Calu3 (cell line): ENCODE results near the gene IRX4. TPM values are rescaled to one million over a fixed set of nuclear protein-coding genes. Genes with fewer than 3 reads are reported as not detected.

Experiments used
- BruUV-seq: library from RNA; stranded (reverse); fragments of 400-500 nt; replicated peaks from 2 replicates; lab custom pipeline; 2021; lab: Mats Ljungman, UMichigan
- CTCF ChIA-PET: fragments of 300-600 bp; sonication (Branson Sonifier 250); formaldehyde crosslinking; loops from one replicate; lab custom pipeline; 2022; ENCODE audit warnings: antibody characterized with exemption; lab: Charles Lee
- DNase-seq: peaks from one replicate; pipeline ENCODE4 v3.0.0; 2022
- H3K27ac Mint-ChIP-seq: one replicate; pipeline ENCODE4 v1.8.0; 2022; ENCODE audit warnings: mixed read lengths; ENCODE audit not compliant: unreplicated experiment
- H3K27me3 Mint-ChIP-seq: one replicate; pipeline ENCODE4 v1.8.0; 2022; ENCODE audit warnings: mixed read lengths; ENCODE audit not compliant: unreplicated experiment
- H3K36me3 Mint-ChIP-seq: one replicate; pipeline ENCODE4 v1.8.0; 2022; ENCODE audit warnings: mild to moderate bottlenecking, moderate library complexity, mixed read lengths; ENCODE audit not compliant: insufficient read depth, unreplicated experiment
- H3K4me1 Mint-ChIP-seq: one replicate; pipeline ENCODE4 v1.8.0; 2022; ENCODE audit warnings: mild to moderate bottlenecking, low read depth, mixed read lengths; ENCODE audit not compliant: unreplicated experiment
- H3K4me3 Mint-ChIP-seq: one replicate; pipeline ENCODE4 v1.8.0; 2022; ENCODE audit warnings: mild to moderate bottlenecking, low read depth, moderate library complexity, mixed read lengths; ENCODE audit not compliant: unreplicated experiment
- H3K9me3 Mint-ChIP-seq: one replicate; pipeline ENCODE4 v1.8.0; 2022; ENCODE audit warnings: low read depth, mixed read lengths; ENCODE audit not compliant: unreplicated experiment
- intact Hi-C: fragments of 100-400 bp; cut with micrococcal nuclease; formaldehyde crosslinking; loops from one replicate; pipeline ENCODE4 v1.10.0; 2022; ENCODE audit not compliant: unreplicated experiment
- total RNA-seq: library from RNA; stranded (reverse); gene quantifications from 2 replicates; pipeline ENCODE4 v1.2.3, GENCODE V29; 2022
- TF ChIP-seq, protein P1 (sequence below): fragments of 200-600 bp; IDR thresholded peaks from one replicate; pipeline ENCODE4 v1.8.0; 2022; ENCODE audit warnings: antibody characterized with exemption; ENCODE audit not compliant: unreplicated experiment

Gene IRX4
- total RNA-seq, 1 experiment from 2014 or later = not detected

DNA sequence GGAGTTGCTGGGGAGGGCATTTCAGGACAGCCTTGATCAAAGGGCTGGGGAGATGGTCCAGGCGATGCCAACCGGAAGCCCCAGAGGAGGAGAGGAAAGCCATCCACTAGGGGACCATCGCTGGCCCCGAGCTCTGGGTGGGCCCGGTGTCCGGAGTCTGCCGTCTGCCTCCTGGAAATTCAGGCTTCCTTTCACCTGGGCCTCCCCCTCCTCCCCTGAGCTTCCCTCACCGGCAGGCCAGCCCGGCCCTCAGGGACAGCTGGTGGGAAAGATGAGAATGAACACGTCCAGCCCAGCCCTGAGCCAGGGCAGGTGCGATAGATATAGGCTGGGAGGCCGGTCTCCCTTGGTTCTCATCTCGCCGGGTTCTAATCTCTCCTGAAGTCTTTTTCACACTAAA lies 17.2 kb downstream of the IRX4 start:
- Mint-ChIP-seq H3K4me1 (no peaks in the 10 kb centered on the region), H3K4me3 (no peak overlapping the region), H3K27ac (no peak overlapping the region), H3K27me3 (peaks cover 64% of the 10 kb centered on the region), H3K9me3 (no peaks in the 10 kb centered on the region), H3K36me3 (no peaks in the 10 kb centered on the region)
- no peak for DNase-seq
- no TSS peak for BruUV-seq
- CTCF ChIA-PET = no interaction called here
- TF ChIP-seq, protein P1, sequence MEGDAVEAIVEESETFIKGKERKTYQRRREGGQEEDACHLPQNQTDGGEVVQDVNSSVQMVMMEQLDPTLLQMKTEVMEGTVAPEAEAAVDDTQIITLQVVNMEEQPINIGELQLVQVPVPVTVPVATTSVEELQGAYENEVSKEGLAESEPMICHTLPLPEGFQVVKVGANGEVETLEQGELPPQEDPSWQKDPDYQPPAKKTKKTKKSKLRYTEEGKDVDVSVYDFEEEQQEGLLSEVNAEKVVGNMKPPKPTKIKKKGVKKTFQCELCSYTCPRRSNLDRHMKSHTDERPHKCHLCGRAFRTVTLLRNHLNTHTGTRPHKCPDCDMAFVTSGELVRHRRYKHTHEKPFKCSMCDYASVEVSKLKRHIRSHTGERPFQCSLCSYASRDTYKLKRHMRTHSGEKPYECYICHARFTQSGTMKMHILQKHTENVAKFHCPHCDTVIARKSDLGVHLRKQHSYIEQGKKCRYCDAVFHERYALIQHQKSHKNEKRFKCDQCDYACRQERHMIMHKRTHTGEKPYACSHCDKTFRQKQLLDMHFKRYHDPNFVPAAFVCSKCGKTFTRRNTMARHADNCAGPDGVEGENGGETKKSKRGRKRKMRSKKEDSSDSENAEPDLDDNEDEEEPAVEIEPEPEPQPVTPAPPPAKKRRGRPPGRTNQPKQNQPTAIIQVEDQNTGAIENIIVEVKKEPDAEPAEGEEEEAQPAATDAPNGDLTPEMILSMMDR = no peak
- intact Hi-C loops = no loop called here

DNA sequence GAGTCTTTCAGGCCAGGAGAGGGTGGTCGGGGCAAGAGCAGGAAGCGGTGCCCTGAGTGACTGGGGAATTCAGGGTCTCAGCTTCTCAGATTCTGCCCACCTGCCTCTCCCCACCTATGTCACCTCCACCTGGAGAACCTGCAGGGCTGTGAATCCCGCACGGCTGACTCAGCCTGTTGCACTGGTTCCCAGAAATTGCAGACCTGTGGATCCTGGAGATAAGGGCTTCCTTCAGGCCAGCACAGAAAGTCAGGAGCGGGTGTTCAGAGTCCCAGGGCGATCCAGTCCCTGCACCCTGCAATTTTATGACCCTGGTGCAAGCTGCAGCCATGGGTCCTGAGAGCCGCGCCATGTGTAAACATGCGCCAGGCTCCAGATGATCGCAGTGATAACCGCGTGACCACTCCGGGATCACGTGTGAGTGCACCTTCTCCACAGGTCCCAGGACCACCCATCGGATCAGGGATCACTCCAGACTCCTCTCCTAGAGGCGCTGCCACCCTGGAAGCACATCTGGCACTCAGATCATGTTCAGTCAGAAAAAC lies 17.8 kb downstream of the IRX4 start:
- H3K4me1 Mint-ChIP-seq = no peaks in the 10 kb centered on the region
- TF ChIP-seq, protein P1 = no peak
- no peak overlapping the region for H3K4me3 Mint-ChIP-seq
- CTCF ChIA-PET = no interaction called here
- intact Hi-C loops = no loop called here
- no peak for DNase-seq
- H3K9me3 Mint-ChIP-seq = no peaks in the 10 kb centered on the region
- no TSS peak for BruUV-seq
- H3K36me3 Mint-ChIP-seq = no peaks in the 10 kb centered on the region
- H3K27ac Mint-ChIP-seq = no peak overlapping the region
- peaks cover 64% of the 10 kb centered on the region for H3K27me3 Mint-ChIP-seq

- intact Hi-C loops = no loop called here
- BruUV-seq = no TSS peak
- Mint-ChIP-seq H3K27me3 (peaks cover 49% of the 10 kb centered on the region), H3K36me3 (no peaks in the 10 kb centered on the region), H3K27ac (no peak overlapping the region), H3K4me1 (no peaks in the 10 kb centered on the region), H3K9me3 (peaks cover 3% of the 10 kb centered on the region), H3K4me3 (no peak overlapping the region)
- TF ChIP-seq, protein P1 = no peak
- no peak for DNase-seq
- CTCF ChIA-PET = no interaction called here
Measured at GRCh38 chr5:1860949-1861348, 21.8 kb downstream of the IRX4 start.

DNA sequence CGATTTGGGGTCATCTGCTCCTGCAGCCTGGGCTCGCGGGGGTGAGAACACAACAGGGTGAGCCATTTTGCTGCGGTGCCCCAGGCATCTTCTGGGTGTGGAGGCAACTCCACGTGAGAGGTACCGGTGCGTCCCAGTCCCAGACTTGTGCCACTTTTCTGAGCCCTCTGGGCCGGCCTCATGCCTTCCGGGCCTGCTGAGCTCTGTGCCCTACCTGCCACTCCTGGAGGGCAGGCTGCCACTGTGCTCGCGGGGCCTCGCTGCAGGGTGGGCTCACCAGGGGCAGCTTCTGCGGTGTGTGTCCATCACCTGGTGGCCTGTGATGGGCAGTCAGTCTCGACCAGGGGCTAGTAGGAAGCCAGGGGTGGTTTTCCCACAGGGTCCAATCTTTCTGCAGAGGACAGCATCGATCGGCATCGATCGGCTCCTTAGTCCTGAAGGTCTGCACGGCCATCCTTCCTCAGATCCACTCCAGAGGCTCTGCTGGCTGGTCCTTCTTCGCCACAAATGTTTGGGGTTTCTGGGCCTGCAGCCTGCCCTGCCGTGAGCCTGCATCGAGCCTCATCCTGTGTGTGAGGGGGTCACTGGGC lies 22.6 kb downstream of the IRX4 start:
- H3K27me3 Mint-ChIP-seq = peaks cover 47% of the 10 kb centered on the region
- H3K9me3 Mint-ChIP-seq = peaks cover 3% of the 10 kb centered on the region
- CTCF ChIA-PET = no interaction called here
- H3K27ac Mint-ChIP-seq = no peak overlapping the region
- BruUV-seq = no TSS peak
- TF ChIP-seq, protein P1 = no peak
- no peaks in the 10 kb centered on the region for H3K36me3 Mint-ChIP-seq
- H3K4me1 Mint-ChIP-seq = no peaks in the 10 kb centered on the region
- H3K4me3 Mint-ChIP-seq = no peak overlapping the region
- DNase-seq = no peak
- intact Hi-C loops = no loop called here
